Omental fat pad (tissue), 4 donors: ENCODE data around the gene NHLRC4. TPM values are rescaled to one million over a fixed set of nuclear protein-coding genes. Genes with fewer than 3 reads are reported as not detected.

Source experiments
- ATAC-seq: fragments of 150-250 bp; one replicate; pipeline ENCODE4 v1.9.1; 2016; ENCODE audit warnings: mild to moderate bottlenecking, moderate library complexity; ENCODE audit not compliant: low FRiP score
- DNase-seq: peaks from one replicate; pipeline ENCODE4 v3.0.0-alpha.2; 2019; ENCODE audit warnings: low spot score
- total RNA-seq, 4 donors: library from RNA; depleted of rRNA; stranded (reverse); fragments of >200 nt; gene quantifications; one replicate each; pipeline ENCODE4 v1.1.0, GENCODE V29; 2016
- TF ChIP-seq, protein P1 (sequence below), 3 donors: fragments of 450-650 bp; IDR thresholded peaks; one replicate each; pipeline ENCODE4 v1.5.1; 2016 to 2017; ENCODE audit warnings: antibody characterized with exemption in 3 of 3, mild to moderate bottlenecking in 3 of 3, moderate library complexity in 2 of 3

The NHLRC4 gene
- total RNA-seq, 4 donors from 2014 or later: 0.24 to 5.5 (median 1.2) TPM

GRCh38 chr16:522320-523096 lies 44.3 kb upstream of the NHLRC4 start:
- ATAC-seq: no peak
- no peak for DNase-seq
- TF ChIP-seq, protein P1, sequence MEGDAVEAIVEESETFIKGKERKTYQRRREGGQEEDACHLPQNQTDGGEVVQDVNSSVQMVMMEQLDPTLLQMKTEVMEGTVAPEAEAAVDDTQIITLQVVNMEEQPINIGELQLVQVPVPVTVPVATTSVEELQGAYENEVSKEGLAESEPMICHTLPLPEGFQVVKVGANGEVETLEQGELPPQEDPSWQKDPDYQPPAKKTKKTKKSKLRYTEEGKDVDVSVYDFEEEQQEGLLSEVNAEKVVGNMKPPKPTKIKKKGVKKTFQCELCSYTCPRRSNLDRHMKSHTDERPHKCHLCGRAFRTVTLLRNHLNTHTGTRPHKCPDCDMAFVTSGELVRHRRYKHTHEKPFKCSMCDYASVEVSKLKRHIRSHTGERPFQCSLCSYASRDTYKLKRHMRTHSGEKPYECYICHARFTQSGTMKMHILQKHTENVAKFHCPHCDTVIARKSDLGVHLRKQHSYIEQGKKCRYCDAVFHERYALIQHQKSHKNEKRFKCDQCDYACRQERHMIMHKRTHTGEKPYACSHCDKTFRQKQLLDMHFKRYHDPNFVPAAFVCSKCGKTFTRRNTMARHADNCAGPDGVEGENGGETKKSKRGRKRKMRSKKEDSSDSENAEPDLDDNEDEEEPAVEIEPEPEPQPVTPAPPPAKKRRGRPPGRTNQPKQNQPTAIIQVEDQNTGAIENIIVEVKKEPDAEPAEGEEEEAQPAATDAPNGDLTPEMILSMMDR (IDR thresholded peaks at IDR 0.05): no peak

DNA sequence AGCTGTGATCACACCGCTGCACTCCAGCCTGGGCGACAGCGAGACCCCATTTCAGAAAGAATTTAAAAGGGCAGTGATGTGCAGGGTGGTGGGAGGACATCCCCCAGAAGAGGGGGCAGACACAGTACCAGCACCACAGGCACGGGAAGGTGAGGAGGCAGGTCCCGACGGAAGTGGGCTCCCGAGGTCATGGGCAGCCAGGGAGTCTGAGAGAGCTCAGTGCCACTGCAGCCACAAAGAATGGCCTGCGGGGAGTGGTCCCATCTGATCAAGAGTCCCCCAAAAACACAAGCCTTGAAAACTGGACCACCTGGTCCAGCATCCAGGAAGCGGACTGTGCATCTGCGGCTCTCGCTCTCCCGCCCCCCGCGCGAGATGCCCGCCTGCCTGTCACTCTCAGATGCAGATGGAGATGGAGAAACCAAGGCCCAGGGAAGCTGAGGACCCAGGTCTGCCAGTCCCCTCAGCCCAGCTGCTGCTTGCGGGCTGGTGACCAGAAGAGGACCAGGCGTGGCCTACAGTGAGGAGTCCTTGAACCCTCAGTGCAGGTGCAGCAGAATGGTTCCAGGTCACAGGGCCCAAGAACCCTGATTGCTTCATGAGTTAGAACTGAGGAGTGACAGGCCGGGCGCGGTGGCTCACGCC lies 43.6 kb upstream of the NHLRC4 start:
- ATAC-seq: no peak
- DNase-seq: no peak
- TF ChIP-seq, protein P1 (IDR thresholded peaks at IDR 0.05): no peak

DNA sequence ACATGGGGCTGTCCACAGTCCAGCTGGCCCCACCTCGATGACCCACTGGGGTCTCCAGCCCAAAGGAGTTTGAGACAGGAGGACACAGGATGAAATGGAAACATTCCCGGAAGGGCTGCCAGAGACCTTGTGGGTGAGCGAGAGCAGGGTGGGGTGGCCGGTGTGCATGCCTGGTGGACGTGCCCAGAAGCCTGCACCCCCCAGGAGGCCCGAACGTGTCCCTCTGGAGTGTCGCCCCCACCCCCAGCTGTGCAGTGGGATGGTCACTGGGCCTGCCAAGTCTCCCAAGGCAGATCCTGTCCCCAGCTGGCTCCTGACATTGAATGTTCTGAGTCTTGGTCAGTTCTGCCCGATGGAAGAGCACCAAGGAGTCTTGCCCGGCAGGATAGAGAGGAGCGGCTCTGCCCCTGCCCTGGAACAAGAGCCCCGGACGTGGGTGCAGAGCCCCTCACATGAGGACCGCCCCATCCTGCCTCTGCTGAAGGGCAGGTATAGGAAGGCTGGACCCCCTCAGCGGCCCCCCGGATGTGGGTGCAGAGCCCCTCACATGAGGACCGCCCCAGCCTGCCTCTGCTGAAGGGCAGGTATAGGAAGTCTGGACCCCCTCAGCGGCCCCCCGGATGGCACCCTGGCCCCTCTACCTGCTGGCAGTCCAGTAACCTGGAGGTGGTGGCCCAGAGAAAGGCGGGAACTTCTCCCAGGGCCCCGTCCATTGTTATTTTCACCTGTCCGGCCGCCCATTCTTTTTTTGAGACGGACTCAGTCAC lies 42.3 kb upstream of the NHLRC4 start:
- TF ChIP-seq, protein P1 (IDR thresholded peaks at IDR 0.05): no peak
- DNase-seq (no peak), ATAC-seq (no peak)

GRCh38 chr16:525123-525519 lies 41.7 kb upstream of the NHLRC4 start:
- TF ChIP-seq, protein P1 (IDR thresholded peaks at IDR 0.05): no peak
- no peak for ATAC-seq
- DNase-seq: no peak

- DNase-seq (no peak), ATAC-seq (no peak)
- TF ChIP-seq, protein P1 (IDR thresholded peaks at IDR 0.05): no peak
Measured at GRCh38 chr16:525520-526180, 41.2 kb upstream of the NHLRC4 start.

GRCh38 chr16:526181-527014 lies 40.4 kb upstream of the NHLRC4 start:
- TF ChIP-seq, protein P1 (IDR thresholded peaks at IDR 0.05): no peak
- ATAC-seq: peak; percentile 6
- DNase-seq: no peak
